ENCODE measurements around the gene PORCN.

- no peak for TF ChIP-seq POLR2AphosphoS5 (IDR thresholded peaks at IDR 0.05; ENCODE audit: low read depth, low read length)
- TF ChIP-seq CTCF (IDR thresholded peaks at IDR 0.05 in 2 of 3, conservative IDR thresholded peaks at IDR 0.05 in 1 of 3; ENCODE audit: borderline replicate concordance in 1 of 3, insufficient read depth in 1 of 3, low read depth in 2 of 3, low read length in 2 of 3), result no peak
- TF ChIP-seq EZH2 (IDR thresholded peaks at IDR 0.05), result no peak
Measured at GRCh38 chrX:48548871-48549270, 40.1 kb downstream of the PORCN start.
